Mesenchymal stem cell (in vitro differentiated cells and primary cell): ENCODE data around the gene RRM2.
A peak's percentile ranks its signal among the peaks of the same experiment; 100 is the strongest.

ENCODE experiments used
- DNase-seq: peaks from one replicate; pipeline ENCODE4 v3.0.0-alpha.2; 2013
- H2AFZ ChIP-seq: one replicate; pipeline ENCODE4 v1.6.1; 2013; ENCODE audit warnings: low read depth, mild to moderate bottlenecking, control low read depth, inconsistent platforms, low read length, moderate library complexity
- H2AK5ac ChIP-seq: 2 replicates; pipeline ENCODE4 v1.6.1; 2013; ENCODE audit warnings: low read length, moderate library complexity, mild to moderate bottlenecking, inconsistent platforms; ENCODE audit not compliant: severe bottlenecking
- H2BK120ac ChIP-seq: one replicate; pipeline ENCODE4 v1.6.1; 2013; ENCODE audit warnings: low read depth, mild to moderate bottlenecking, inconsistent platforms, low read length, moderate library complexity
- H2BK12ac ChIP-seq, 2 experiments: one replicate each; pipeline ENCODE4 v1.6.1; 2013; ENCODE audit warnings: inconsistent platforms in 2 of 2, low read length in 2 of 2, mild to moderate bottlenecking in 2 of 2, moderate library complexity in 2 of 2, control low read depth in 1 of 2
- H2BK15ac ChIP-seq: one replicate; pipeline ENCODE4 v1.6.1; 2013; ENCODE audit warnings: mild to moderate bottlenecking, low read depth, inconsistent platforms; ENCODE audit not compliant: poor library complexity, severe bottlenecking
- H2BK5ac ChIP-seq: 2 replicates; pipeline ENCODE4 v1.6.1; 2013; ENCODE audit warnings: low read depth, mild to moderate bottlenecking, low read length, control low read depth, inconsistent platforms; ENCODE audit not compliant: poor library complexity, severe bottlenecking
- H3K14ac ChIP-seq, 2 experiments: one replicate each; pipeline ENCODE4 v1.6.1; 2013; ENCODE audit warnings: inconsistent platforms in 2 of 2, low read length in 2 of 2, control low read depth in 1 of 2, mild to moderate bottlenecking in 1 of 2, moderate library complexity in 1 of 2
- H3K18ac ChIP-seq, 2 experiments: one replicate each; pipeline ENCODE4 v1.6.1; 2013; ENCODE audit warnings: inconsistent platforms in 2 of 2, low read length in 2 of 2, control low read depth in 1 of 2, low read depth in 1 of 2, mild to moderate bottlenecking in 1 of 2
- H3K23ac ChIP-seq, 2 experiments: one replicate each; pipeline ENCODE4 v1.6.1; 2013; ENCODE audit warnings: inconsistent platforms in 2 of 2, low read length in 2 of 2, mild to moderate bottlenecking in 2 of 2, moderate library complexity in 2 of 2, control low read depth in 1 of 2
- H3K27ac ChIP-seq: 2 replicates; pipeline ENCODE4 v1.5.1; 2013; ENCODE audit warnings: mild to moderate bottlenecking, moderate library complexity, low read length, control low read depth, inconsistent platforms; ENCODE audit not compliant: poor library complexity, severe bottlenecking
- H3K27me3 ChIP-seq, 2 experiments: 2 replicates each; pipeline versions ENCODE4 v1.6.1 to v1.7.0; 2013; ENCODE audit warnings: low read length in 2 of 2, mild to moderate bottlenecking in 2 of 2, moderate library complexity in 2 of 2, control low read depth in 1 of 2, inconsistent platforms in 1 of 2; ENCODE audit not compliant: control insufficient read depth in 1 of 2, insufficient read depth in 1 of 2
- H3K36me3 ChIP-seq, 2 experiments: 2 replicates each; pipeline versions ENCODE4 v1.6.1 to v1.7.0; 2013; ENCODE audit warnings: low read length in 2 of 2, control low read depth in 1 of 2, inconsistent platforms in 1 of 2, low read depth in 1 of 2, mild to moderate bottlenecking in 1 of 2; ENCODE audit not compliant: insufficient read depth in 2 of 2, control insufficient read depth in 1 of 2
- H3K4ac ChIP-seq, 2 experiments: one replicate each; pipeline ENCODE4 v1.6.1; 2013; ENCODE audit warnings: inconsistent platforms in 2 of 2, low read length in 2 of 2, mild to moderate bottlenecking in 2 of 2, moderate library complexity in 2 of 2, control low read depth in 1 of 2, low read depth in 1 of 2
- H3K4me1 ChIP-seq: 2 replicates; pipeline ENCODE4 v1.6.1; 2013; ENCODE audit warnings: low read depth, low read length, control low read depth; ENCODE audit not compliant: control insufficient read depth, insufficient read depth
- H3K4me2 ChIP-seq: 2 replicates; pipeline ENCODE4 v1.6.1; 2013; ENCODE audit warnings: low read length, mild to moderate bottlenecking, inconsistent platforms; ENCODE audit not compliant: poor library complexity, severe bottlenecking
- H3K4me3 ChIP-seq, 2 experiments: 2 replicates each; pipeline versions ENCODE4 v1.5.1 to v1.7.0; 2013; ENCODE audit warnings: low read length in 2 of 2, mild to moderate bottlenecking in 2 of 2, control low read depth in 1 of 2, low read depth in 1 of 2; ENCODE audit not compliant: insufficient read depth in 1 of 2
- H3K79me1 ChIP-seq: replicated peaks from 2 replicates; pipeline ENCODE4 v1.6.1; 2013; ENCODE audit warnings: mild to moderate bottlenecking, control low read depth, low read length, inconsistent platforms; ENCODE audit not compliant: poor library complexity, severe bottlenecking
- H3K9ac ChIP-seq: 2 replicates; pipeline ENCODE4 v1.7.0; 2013; ENCODE audit warnings: mild to moderate bottlenecking, low read length, moderate library complexity
- H3K9me3 ChIP-seq: 2 replicates; pipeline ENCODE4 v1.7.0; 2013; ENCODE audit warnings: mild to moderate bottlenecking, low read length; ENCODE audit not compliant: control insufficient read depth
- H4K8ac ChIP-seq: one replicate; pipeline ENCODE4 v1.6.1; 2013; ENCODE audit warnings: inconsistent platforms, mild to moderate bottlenecking, low read length, moderate library complexity
- H4K91ac ChIP-seq: one replicate; pipeline ENCODE4 v1.6.1; 2013; ENCODE audit warnings: mild to moderate bottlenecking, low read length, inconsistent platforms
- WGBS: methylation state at CpG from one replicate; pipeline ENCODE4 v1.1.7; 2013; ENCODE audit warnings: mixed read lengths; 5-methylcytosine and 5-hydroxymethylcytosine counted together

RRM2 gene

GRCh38 chr2:10076511-10076910, 46.0 kb upstream of the RRM2 start:
- Histone ChIP-seq H3K36me3 (peaks cover 0 to 13% of the 10 kb centered on the region in 2 experiments), H4K91ac (no peak overlapping the region), H3K14ac (no peak overlapping the region), H3K9ac (no peak overlapping the region), H2BK15ac (no peak overlapping the region), H2BK120ac (no peak overlapping the region), H2BK12ac (no peak overlapping the region), H3K4me3 (no peak overlapping the region), H3K23ac (no peak overlapping the region), H3K4me1 (peaks cover 23% of the 10 kb centered on the region), H3K27ac (no peak overlapping the region), H3K18ac (no peak overlapping the region), H3K9me3 (no peaks in the 10 kb centered on the region), H4K8ac (no peak overlapping the region), H2AK5ac (no peak overlapping the region), H2BK5ac (no peak overlapping the region), H3K4ac (no peak overlapping the region), H3K79me1 (peaks cover 10% of the 10 kb centered on the region), H3K4me2 (no peak overlapping the region), H3K27me3 (peaks cover 4 to 70% of the 10 kb centered on the region in 2 experiments), H2AFZ (no peak overlapping the region)
- DNase-seq = no peak
- 87% methylated on average over 13 of the region's 13 CpGs for WGBS

DNA sequence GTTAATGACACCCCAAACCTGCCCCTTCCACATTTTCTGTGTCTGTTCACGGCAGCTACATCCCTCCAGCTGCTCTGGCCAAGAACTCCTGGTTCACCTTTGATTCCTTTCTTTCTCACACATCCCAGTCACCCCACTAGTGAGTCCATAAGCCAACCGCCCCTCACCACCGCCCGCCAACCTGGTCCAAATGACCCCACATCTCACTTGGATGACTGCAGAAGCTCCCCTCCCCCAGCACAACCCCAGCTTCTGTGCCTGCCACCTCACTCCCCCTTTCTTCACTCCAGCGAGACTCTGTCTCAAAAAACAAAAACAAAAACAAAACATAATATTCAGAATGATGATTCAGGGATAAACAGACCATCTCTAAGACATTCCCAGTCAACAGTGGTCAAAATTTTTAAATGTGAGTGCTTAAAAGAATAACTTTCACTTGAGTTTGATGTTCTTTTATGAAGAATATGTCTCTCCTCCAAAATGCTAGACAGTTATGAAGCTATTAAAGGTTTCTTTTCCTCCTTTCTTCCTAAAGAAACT, 45.5 kb upstream of the RRM2 start:
- H3K4me2 ChIP-seq = no peak overlapping the region
- H3K18ac ChIP-seq = no peak overlapping the region
- H3K4me3 ChIP-seq = no peak overlapping the region
- peaks cover 4 to 75% of the 10 kb centered on the region in 2 experiments for H3K27me3 ChIP-seq
- no peak overlapping the region for H2AFZ ChIP-seq
- H2BK5ac ChIP-seq = no peak overlapping the region
- H2BK15ac ChIP-seq = no peak overlapping the region
- H2AK5ac ChIP-seq = no peak overlapping the region
- no peak overlapping the region for H2BK120ac ChIP-seq
- no peak overlapping the region for H4K91ac ChIP-seq
- no peak overlapping the region for H3K23ac ChIP-seq
- H3K9ac ChIP-seq = no peak overlapping the region
- H3K9me3 ChIP-seq = no peaks in the 10 kb centered on the region
- H2BK12ac ChIP-seq = no peak overlapping the region
- peaks cover 7% of the 10 kb centered on the region for H3K79me1 ChIP-seq
- no peak overlapping the region for H3K4ac ChIP-seq
- H3K27ac ChIP-seq = no peak overlapping the region
- no peak overlapping the region for H4K8ac ChIP-seq
- 95% methylated on average over 5 of the region's 5 CpGs for WGBS
- H3K14ac ChIP-seq = no peak overlapping the region
- no peak for DNase-seq
- peaks cover 0 to 11% of the 10 kb centered on the region in 2 experiments for H3K36me3 ChIP-seq
- peaks cover 23% of the 10 kb centered on the region for H3K4me1 ChIP-seq

DNA sequence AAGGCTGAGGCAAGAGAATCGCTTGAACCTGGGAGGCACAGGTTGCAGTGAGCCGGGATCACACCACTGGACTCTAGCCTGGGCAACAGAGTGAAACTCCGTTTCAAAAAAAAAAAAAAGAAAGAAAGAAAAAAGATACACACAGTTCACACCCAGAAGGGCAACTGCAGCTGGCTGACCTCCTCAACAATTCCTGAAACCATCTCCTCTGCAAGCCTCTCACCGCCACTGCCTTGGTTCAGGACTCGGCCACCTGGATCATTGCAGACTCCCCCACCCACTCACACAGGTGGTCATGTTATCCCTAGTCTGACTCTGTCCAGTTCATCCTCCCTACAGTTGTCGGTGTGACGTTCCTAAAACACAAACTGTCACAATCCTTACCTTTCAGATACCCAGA, 44.5 kb upstream of the RRM2 start:
- H3K9ac ChIP-seq = no peak overlapping the region
- WGBS = 98% methylated on average over 7 of the region's 7 CpGs
- H2AK5ac ChIP-seq = no peak overlapping the region
- H2BK120ac ChIP-seq = no peak overlapping the region
- no peak overlapping the region for H3K4me3 ChIP-seq
- H3K4ac ChIP-seq = no peak overlapping the region
- H2BK12ac ChIP-seq = no peak overlapping the region
- peaks cover 0 to 11% of the 10 kb centered on the region in 2 experiments for H3K36me3 ChIP-seq
- H3K27me3 ChIP-seq = peaks cover 4 to 81% of the 10 kb centered on the region in 2 experiments
- H3K14ac ChIP-seq = no peak overlapping the region
- H4K8ac ChIP-seq = no peak overlapping the region
- no peak overlapping the region for H2BK15ac ChIP-seq
- no peak overlapping the region for H4K91ac ChIP-seq
- H3K18ac ChIP-seq = no peak overlapping the region
- H3K4me2 ChIP-seq = peak overlapping the region; percentile 70
- H3K4me1 ChIP-seq = peaks cover 23% of the 10 kb centered on the region
- no peaks in the 10 kb centered on the region for H3K9me3 ChIP-seq
- peaks cover 7% of the 10 kb centered on the region for H3K79me1 ChIP-seq
- H3K23ac ChIP-seq = no peak overlapping the region
- DNase-seq = no peak
- H2AFZ ChIP-seq = no peak overlapping the region
- H3K27ac ChIP-seq = no peak overlapping the region
- H2BK5ac ChIP-seq = no peak overlapping the region

- H3K4ac ChIP-seq = no peak overlapping the region
- H2BK120ac ChIP-seq = no peak overlapping the region
- H4K8ac ChIP-seq = no peak overlapping the region
- H3K4me3 ChIP-seq = peak overlapping the region; percentile 72 to 76
- no peak overlapping the region for H2BK5ac ChIP-seq
- H3K27me3 ChIP-seq = peaks cover 9 to 81% of the 10 kb centered on the region in 2 experiments
- no peak overlapping the region for H3K23ac ChIP-seq
- no peak for DNase-seq
- H2AK5ac ChIP-seq = no peak overlapping the region
- no peak overlapping the region for H2AFZ ChIP-seq
- H3K9ac ChIP-seq = peak overlapping the region; percentile 73
- H3K4me2 ChIP-seq = peak overlapping the region; percentile 70
- H3K18ac ChIP-seq = no peak overlapping the region
- 40% methylated on average over 12 of the region's 12 CpGs for WGBS
- no peak overlapping the region for H2BK12ac ChIP-seq
- H3K27ac ChIP-seq = peak overlapping the region; percentile 77
- no peaks in the 10 kb centered on the region for H3K9me3 ChIP-seq
- peak overlapping the region; percentile 3 for H2BK15ac ChIP-seq
- peaks cover 21% of the 10 kb centered on the region for H3K4me1 ChIP-seq
- H3K36me3 ChIP-seq = peaks cover 0 to 11% of the 10 kb centered on the region in 2 experiments
- no peak overlapping the region for H3K14ac ChIP-seq
- H3K79me1 ChIP-seq = peaks cover 7% of the 10 kb centered on the region
- H4K91ac ChIP-seq = no peak overlapping the region
Measured at GRCh38 chr2:10078704-10079265, 43.8 kb upstream of the RRM2 start.
